GM12878 (cell line): Measurements from ENCODE around the gene MDM4.

Source experiments
- CBFB ChIP-seq: IDR thresholded peaks from 2 replicates; pipeline ENCODE4 v1.6.1; 2016; ENCODE audit warnings: antibody characterized with exemption, low read depth
- DPF2 ChIP-seq: fragments of 450-650 bp; IDR thresholded peaks from 2 replicates; pipeline ENCODE4 v1.6.1; 2017; ENCODE audit warnings: mild to moderate bottlenecking
- ELK1 ChIP-seq: IDR thresholded peaks from 2 replicates; pipeline ENCODE4 v1.6.1; 2012; ENCODE audit warnings: low read depth, low read length, improper control_type of control experiment
- FOS ChIP-seq: IDR thresholded peaks from 3 replicates; pipeline ENCODE4 v1.6.1; 2011; ENCODE audit warnings: borderline replicate concordance; ENCODE audit not compliant: insufficient read length; ENCODE audit errors: extremely low read depth
- MTA2 ChIP-seq: fragments of 450-650 bp; IDR thresholded peaks from 2 replicates; pipeline ENCODE4 v1.6.1; 2016; ENCODE audit warnings: low read depth, mild to moderate bottlenecking, moderate library complexity
- POLR2A ChIP-seq: IDR thresholded peaks from 2 replicates; pipeline ENCODE4 v1.6.1; 2011; ENCODE audit warnings: low read depth, mild to moderate bottlenecking, low read length
- POLR2AphosphoS5 ChIP-seq: IDR thresholded peaks from 2 replicates; pipeline ENCODE4 v1.6.1; 2011; ENCODE audit warnings: mild to moderate bottlenecking, low read length, inconsistent platforms
- SMAD1 ChIP-seq: fragments of 450-650 bp; IDR thresholded peaks from 2 replicates; pipeline ENCODE4 v1.6.1; 2018; ENCODE audit warnings: mild to moderate bottlenecking, low read depth; ENCODE audit not compliant: partially characterized antibody
- YY1 ChIP-seq: IDR thresholded peaks from 2 replicates; pipeline ENCODE4 v1.6.1; 2011; ENCODE audit warnings: low read depth, mild to moderate bottlenecking, low read length
- ZNF274 ChIP-seq: IDR thresholded peaks from one replicate; pipeline ENCODE4 v1.8.0; 2011; ENCODE audit not compliant: insufficient read length, insufficient read depth
- TF ChIP-seq, protein P1 (sequence below), 3 experiments: IDR thresholded peaks in 2 of 3; conservative IDR thresholded peaks in 1 of 3; 2 replicates each; pipeline ENCODE4 v1.5.1; 2011; ENCODE audit warnings: low read depth in 3 of 3, low read length in 3 of 3, mild to moderate bottlenecking in 3 of 3, control low read depth in 2 of 3, moderate library complexity in 2 of 3, inconsistent platforms in 1 of 3, mixed read lengths in 1 of 3; ENCODE audit not compliant: control insufficient read depth in 2 of 3, insufficient read depth in 1 of 3; ENCODE audit errors: extremely low read depth in 1 of 3
- TF ChIP-seq, protein P2 (sequence below): IDR thresholded peaks from 2 replicates; pipeline ENCODE4 v1.6.1; 2012; ENCODE audit warnings: low read depth, low read length, improper control_type of control experiment

GRCh38 chr1:204598319-204598969 lies 82.2 kb downstream of the MDM4 start:
- TF ChIP-seq FOS (no peak), DPF2 (no peak), POLR2A (no peak), CBFB (no peak), MTA2 (no peak), ZNF274 (no peak), SMAD1 (no peak), YY1 (no peak), ELK1 (no peak), POLR2AphosphoS5 (no peak)
- TF ChIP-seq, protein P1, sequence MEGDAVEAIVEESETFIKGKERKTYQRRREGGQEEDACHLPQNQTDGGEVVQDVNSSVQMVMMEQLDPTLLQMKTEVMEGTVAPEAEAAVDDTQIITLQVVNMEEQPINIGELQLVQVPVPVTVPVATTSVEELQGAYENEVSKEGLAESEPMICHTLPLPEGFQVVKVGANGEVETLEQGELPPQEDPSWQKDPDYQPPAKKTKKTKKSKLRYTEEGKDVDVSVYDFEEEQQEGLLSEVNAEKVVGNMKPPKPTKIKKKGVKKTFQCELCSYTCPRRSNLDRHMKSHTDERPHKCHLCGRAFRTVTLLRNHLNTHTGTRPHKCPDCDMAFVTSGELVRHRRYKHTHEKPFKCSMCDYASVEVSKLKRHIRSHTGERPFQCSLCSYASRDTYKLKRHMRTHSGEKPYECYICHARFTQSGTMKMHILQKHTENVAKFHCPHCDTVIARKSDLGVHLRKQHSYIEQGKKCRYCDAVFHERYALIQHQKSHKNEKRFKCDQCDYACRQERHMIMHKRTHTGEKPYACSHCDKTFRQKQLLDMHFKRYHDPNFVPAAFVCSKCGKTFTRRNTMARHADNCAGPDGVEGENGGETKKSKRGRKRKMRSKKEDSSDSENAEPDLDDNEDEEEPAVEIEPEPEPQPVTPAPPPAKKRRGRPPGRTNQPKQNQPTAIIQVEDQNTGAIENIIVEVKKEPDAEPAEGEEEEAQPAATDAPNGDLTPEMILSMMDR (IDR thresholded peaks at IDR 0.05 in 2 of 3, conservative IDR thresholded peaks at IDR 0.05 in 1 of 3; ENCODE audit: control insufficient read depth in 2 of 3, extremely low read depth in 1 of 3, insufficient read depth in 1 of 3, low read depth in 3 of 3, low read length in 3 of 3), result no peak
- TF ChIP-seq, protein P2, sequence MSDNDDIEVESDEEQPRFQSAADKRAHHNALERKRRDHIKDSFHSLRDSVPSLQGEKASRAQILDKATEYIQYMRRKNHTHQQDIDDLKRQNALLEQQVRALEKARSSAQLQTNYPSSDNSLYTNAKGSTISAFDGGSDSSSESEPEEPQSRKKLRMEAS, result no peak
